Astrocyte of the cerebellum (primary cell): ENCODE measurements around the gene PRKCA.

Source experiments
- DNase-seq: peaks from one replicate; pipeline ENCODE4 v3.0.0-alpha.2; 2011; ENCODE audit warnings: low read depth
- H3K4me3 ChIP-seq: 2 replicates; pipeline ENCODE4 v1.5.1; 2011; ENCODE audit warnings: mild to moderate bottlenecking, low read depth, low read length, moderate library complexity
- CTCF ChIP-seq: IDR thresholded peaks from 2 replicates; pipeline ENCODE4 v1.5.1; 2012; ENCODE audit warnings: low read length, low read depth, moderate library complexity, mild to moderate bottlenecking; ENCODE audit errors: missing control alignments
- in situ Hi-C: cut with HindIII; loops from 2 replicates; pipeline ENCODE4 v1.10.0; 2017; ENCODE audit warnings: low sequenced_read_pairs

The PRKCA gene

GRCh38 chr17:66629762-66630161 is 327.3 kb downstream of the PRKCA start:
- no peak for TF ChIP-seq CTCF
- in situ Hi-C loops, result no loop called here
- no peak overlapping the region for H3K4me3 ChIP-seq
- no peak for DNase-seq

- TF ChIP-seq CTCF, result no peak
- in situ Hi-C loops, result no loop called here
- DNase-seq, result no peak
Measured at GRCh38 chr17:66630379-66630778, 328.0 kb downstream of the PRKCA start.

GRCh38 chr17:66630828-66631472 is 328.5 kb downstream of the PRKCA start:
- no peak overlapping the region for H3K4me3 ChIP-seq
- in situ Hi-C loops, result no loop called here
- no peak for DNase-seq
- TF ChIP-seq CTCF, result no peak

More at GRCh38 chr17:66630379-66630778, 328.0 kb downstream of the PRKCA start:
- H3K4me3 ChIP-seq, result no peak overlapping the region

GRCh38 chr17:66632731-66633130 is 330.3 kb downstream of the PRKCA start:
- TF ChIP-seq CTCF, result no peak
- in situ Hi-C loops, result no loop called here
- no peak overlapping the region for H3K4me3 ChIP-seq
- DNase-seq, result no peak

GRCh38 chr17:66633317-66633965 is 331.0 kb downstream of the PRKCA start:
- no peak for DNase-seq
- in situ Hi-C loops, result no loop called here
- H3K4me3 ChIP-seq, result no peak overlapping the region
- TF ChIP-seq CTCF, result no peak

GRCh38 chr17:66634193-66634592 is 331.8 kb downstream of the PRKCA start:
- no peak for TF ChIP-seq CTCF
- H3K4me3 ChIP-seq, result no peak overlapping the region
- in situ Hi-C loops, result no loop called here
- DNase-seq, result no peak
